Mucosa of descending colon (tissue), 3 donors: ENCODE measurements around the gene VPS8. TPM values are rescaled to one million over a fixed set of nuclear protein-coding genes. Genes with fewer than 3 reads are reported as not detected.

ENCODE experiments used
- ATAC-seq: fragments of 200-7000 bp; cut with Tn5 transposase; one replicate; pipeline ENCODE4 v1.9.1; 2020; ENCODE audit warnings: mild to moderate bottlenecking, moderate library complexity
- DNase-seq, 3 donors: peaks; one replicate each; pipeline ENCODE4 v3.0.0-alpha.2; 2020
- H3K36me3 ChIP-seq: fragments of 200-600 bp; one replicate; pipeline ENCODE4 v1.8.0; 2021; ENCODE audit warnings: low read depth, mild to moderate bottlenecking
- H3K4me1 ChIP-seq: fragments of 200-600 bp; one replicate; pipeline ENCODE4 v1.8.0; 2021; ENCODE audit warnings: low read depth, mild to moderate bottlenecking
- H3K4me3 ChIP-seq: fragments of 200-600 bp; one replicate; pipeline ENCODE4 v1.8.0; 2021; ENCODE audit warnings: mild to moderate bottlenecking
- H3K9me3 ChIP-seq: fragments of 200-600 bp; one replicate; pipeline ENCODE4 v1.8.0; 2021; ENCODE audit warnings: mild to moderate bottlenecking
- intact Hi-C, 2 donors: fragments of 100-400 bp; cut with DNase I in 1 of 2; cut with micrococcal nuclease in 1 of 2; formaldehyde crosslinking; loops; one replicate each; pipeline versions ENCODE4 v1.11.0 to v1.11.1; 2022; cut with DNase I, micrococcal nuclease
- total RNA-seq, 3 donors: library from RNA; stranded (reverse); fragmentation: NEBNext Ultra II Directional in 2 of 3; extraction: Animal tissue kit (Norgen Biotek cat#: 25700) in 2 of 3; gene quantifications; one replicate each; pipeline versions ENCODE4 v1.2.1 to v1.2.4, GENCODE V29; 2021 to 2023
- TF ChIP-seq, protein P1 (sequence below): fragments of 200-600 bp; IDR thresholded peaks from one replicate; pipeline ENCODE4 v1.8.0; 2022; ENCODE audit warnings: antibody characterized with exemption, mild to moderate bottlenecking
- donor health status: DM: no; HTN: no; CAD: no; lungs with moderate emphysema.
- donor health status: DM: no; HTN: no; CAD: no.
- donor health status: DM: no; HTN: yes; CAD: no.

Gene VPS8
- total RNA-seq, 3 donors from 2014 or later, result 57.6 to 92.6 (median 74.7) TPM

DNA sequence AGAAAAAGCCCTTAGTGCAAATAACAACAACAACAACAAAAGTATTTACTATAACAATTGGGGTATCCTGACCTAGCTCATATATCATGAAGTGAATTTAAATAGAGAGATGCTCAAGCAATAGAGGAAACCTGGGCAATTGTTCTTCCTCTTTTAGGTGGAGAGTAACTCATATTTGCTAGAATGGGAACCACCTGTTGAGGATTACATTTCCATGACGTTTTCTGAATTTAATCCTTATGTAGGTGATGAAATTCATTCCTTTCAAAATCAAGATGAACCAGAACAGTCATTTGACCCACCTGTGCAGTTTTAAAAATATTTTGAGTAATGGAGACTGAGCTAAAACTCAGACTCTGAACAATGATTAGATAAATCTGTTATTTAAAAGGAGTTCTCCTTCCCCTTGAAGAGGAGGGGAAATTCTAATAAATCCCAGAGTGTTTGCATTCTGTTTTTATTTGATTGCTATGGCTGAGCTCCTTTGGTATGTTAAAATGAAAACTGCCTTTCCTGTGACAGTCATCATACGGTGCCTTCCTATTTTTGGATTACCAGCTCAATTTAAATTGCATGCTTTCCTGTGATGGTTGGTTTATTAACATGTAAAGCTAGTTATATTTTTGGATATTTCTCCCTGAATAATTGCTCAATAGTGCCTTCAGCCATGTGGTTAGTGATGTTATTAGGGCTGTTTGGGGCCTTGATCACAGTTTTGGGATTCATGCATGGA lies 24.3 kb downstream of the VPS8 start:
- no peaks in the 10 kb centered on the region for H3K4me1 ChIP-seq
- ATAC-seq (no peak), DNase-seq (no peak)
- intact Hi-C loops, result no loop called here
- H3K9me3 ChIP-seq, result no peaks in the 10 kb centered on the region
- TF ChIP-seq, protein P1, sequence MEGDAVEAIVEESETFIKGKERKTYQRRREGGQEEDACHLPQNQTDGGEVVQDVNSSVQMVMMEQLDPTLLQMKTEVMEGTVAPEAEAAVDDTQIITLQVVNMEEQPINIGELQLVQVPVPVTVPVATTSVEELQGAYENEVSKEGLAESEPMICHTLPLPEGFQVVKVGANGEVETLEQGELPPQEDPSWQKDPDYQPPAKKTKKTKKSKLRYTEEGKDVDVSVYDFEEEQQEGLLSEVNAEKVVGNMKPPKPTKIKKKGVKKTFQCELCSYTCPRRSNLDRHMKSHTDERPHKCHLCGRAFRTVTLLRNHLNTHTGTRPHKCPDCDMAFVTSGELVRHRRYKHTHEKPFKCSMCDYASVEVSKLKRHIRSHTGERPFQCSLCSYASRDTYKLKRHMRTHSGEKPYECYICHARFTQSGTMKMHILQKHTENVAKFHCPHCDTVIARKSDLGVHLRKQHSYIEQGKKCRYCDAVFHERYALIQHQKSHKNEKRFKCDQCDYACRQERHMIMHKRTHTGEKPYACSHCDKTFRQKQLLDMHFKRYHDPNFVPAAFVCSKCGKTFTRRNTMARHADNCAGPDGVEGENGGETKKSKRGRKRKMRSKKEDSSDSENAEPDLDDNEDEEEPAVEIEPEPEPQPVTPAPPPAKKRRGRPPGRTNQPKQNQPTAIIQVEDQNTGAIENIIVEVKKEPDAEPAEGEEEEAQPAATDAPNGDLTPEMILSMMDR, result no peak
- H3K4me3 ChIP-seq, result no peak overlapping the region
- no peaks in the 10 kb centered on the region for H3K36me3 ChIP-seq

DNA sequence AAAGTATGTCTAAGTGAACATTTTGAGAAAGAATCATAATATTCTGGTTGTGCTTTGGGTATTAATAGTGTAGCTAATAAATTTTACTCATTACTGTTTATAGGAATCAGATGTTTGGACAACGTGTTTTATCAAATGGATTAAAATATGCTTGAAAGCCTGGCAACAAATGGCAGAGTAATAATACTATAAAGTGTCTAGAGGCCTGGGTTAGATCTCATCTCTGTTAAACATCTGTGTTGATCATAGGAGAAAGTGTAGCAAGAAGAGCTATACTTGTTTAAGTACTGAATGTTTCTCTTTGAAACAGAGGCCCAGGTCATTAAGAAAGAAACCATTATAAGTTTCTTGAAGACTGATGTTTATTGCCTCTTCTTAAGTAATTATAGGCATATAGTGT lies 30.5 kb downstream of the VPS8 start:
- H3K9me3 ChIP-seq, result no peaks in the 10 kb centered on the region
- no peak overlapping the region for H3K4me3 ChIP-seq
- H3K36me3 ChIP-seq, result no peaks in the 10 kb centered on the region
- no peaks in the 10 kb centered on the region for H3K4me1 ChIP-seq
- DNase-seq (no peak), ATAC-seq (no peak)
- TF ChIP-seq, protein P1, result no peak
- intact Hi-C loops, result no loop called here

DNA sequence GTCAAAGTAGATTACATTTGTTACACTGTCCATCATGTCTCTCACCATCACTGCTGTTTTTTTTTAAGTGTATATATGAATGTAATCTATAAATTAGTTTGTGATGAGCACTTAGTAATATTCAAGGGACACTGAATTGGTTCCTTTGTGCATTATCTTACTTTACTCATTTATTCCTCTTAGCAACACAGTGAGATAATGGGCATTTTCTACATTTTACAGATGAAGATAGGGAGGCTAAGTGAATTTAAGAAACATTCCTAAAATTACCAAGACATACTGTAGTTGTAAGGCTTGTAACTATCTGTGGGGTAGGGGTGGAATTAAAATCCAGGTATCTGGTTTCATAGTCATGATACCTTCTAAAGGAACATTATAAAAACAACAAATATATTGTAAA lies 33.9 kb downstream of the VPS8 start:
- H3K4me3 ChIP-seq, result no peak overlapping the region
- H3K36me3 ChIP-seq, result no peaks in the 10 kb centered on the region
- no peak for ATAC-seq
- no peak for DNase-seq
- no peaks in the 10 kb centered on the region for H3K4me1 ChIP-seq
- intact Hi-C loops, result no loop called here
- TF ChIP-seq, protein P1, result no peak
- H3K9me3 ChIP-seq, result no peaks in the 10 kb centered on the region

DNA sequence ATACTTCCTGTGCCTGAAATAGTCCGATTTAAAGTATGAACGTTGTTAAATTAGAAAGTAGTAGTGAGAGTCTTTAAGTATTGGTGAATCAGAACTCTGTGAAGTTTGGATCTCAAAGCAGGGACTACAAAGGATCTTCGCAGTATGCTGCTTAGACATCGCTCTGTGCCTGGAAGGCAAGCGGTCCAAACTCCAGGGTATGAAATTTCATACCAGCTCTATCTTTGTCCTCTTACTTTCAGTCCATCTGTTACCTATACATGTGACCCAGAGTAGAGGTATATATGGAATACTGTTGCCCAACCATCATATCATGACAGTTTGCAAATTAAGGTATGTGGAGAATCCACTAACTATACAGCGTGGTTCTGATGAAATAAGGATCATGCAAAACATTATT lies 34.5 kb downstream of the VPS8 start:
- ATAC-seq, result no peak
- TF ChIP-seq, protein P1, result no peak

DNA sequence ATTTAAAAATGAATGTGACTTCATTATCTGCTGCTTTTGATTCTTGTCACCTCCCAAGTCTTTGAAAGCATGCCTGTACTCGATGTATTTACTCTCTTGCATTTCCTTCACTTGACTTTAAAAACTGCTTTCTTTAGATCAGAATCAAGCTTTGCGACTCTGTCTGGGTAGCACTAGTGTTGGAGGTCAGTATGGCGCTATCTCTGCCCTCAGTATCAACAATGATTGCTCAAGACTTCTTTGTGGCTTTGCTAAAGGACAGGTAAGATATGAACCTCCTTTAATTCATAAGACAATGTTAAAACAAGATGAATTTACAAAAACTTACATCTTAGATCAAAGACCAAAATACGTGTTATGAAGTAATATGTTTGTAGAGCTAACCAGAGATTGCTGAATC lies 37.0 kb downstream of the VPS8 start:
- H3K4me3 ChIP-seq, result no peak overlapping the region
- TF ChIP-seq, protein P1, result no peak
- intact Hi-C loops, result no loop called here
- DNase-seq, result no peak
- ATAC-seq, result no peak
- H3K4me1 ChIP-seq, result no peaks in the 10 kb centered on the region
- H3K36me3 ChIP-seq, result no peaks in the 10 kb centered on the region
- H3K9me3 ChIP-seq, result no peaks in the 10 kb centered on the region

More for the DNA sequence above, 34.5 kb downstream of the VPS8 start:
- H3K36me3 ChIP-seq, result no peaks in the 10 kb centered on the region
- H3K9me3 ChIP-seq, result no peaks in the 10 kb centered on the region
- intact Hi-C loops, result no loop called here
- no peaks in the 10 kb centered on the region for H3K4me1 ChIP-seq
- no peak for DNase-seq
- no peak overlapping the region for H3K4me3 ChIP-seq
